ENCODE data around the gene ARHGAP9.

The ARHGAP9 gene

DNA sequence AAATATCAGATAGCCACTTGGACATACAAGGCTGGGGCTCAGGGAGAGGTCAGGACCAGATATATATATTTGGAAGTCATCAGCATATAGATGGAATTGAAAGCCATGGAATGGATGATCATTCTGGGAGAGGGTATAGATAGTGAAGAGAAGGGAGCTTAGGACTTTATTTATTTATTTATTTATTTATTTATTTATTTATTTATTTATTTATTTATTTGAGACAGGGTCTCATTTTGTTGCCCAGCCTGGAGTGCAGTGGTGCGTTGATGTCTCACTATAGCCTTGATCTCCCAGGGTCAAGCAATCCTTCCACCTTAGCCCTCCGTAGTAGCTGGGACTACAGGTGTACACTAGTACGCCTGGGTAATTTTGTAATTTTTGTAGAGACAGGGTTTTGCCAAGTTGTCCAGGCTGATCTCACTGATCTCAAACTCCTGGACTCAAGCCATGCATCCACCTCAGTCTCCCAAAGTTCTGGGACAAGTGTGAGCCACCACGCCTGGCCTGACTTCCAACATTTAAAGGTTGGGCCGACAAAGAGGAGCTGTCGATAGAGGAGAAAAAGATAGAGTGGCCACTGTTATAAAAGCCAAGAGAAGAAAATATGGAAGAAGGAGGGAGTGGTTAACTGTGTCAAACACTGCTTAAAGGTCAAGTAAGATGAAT lies 33.2 kb downstream of the ARHGAP9 start (continued):
- TF ChIP-seq ZNF558 (tag by site-specific recombination; IDR thresholded peaks at IDR 0.05) (peak; percentile 83), ZBTB21 (tag by site-specific recombination; IDR thresholded peaks at IDR 0.05) (peak; percentile 69), ZNF404 (tag by site-specific recombination; IDR thresholded peaks at IDR 0.05) (peak; percentile 94), ZNF623 (tag by site-specific recombination; IDR thresholded peaks at IDR 0.05) (peak; percentile 80), ZNF571 (tag by site-specific recombination; IDR thresholded peaks at IDR 0.05) (no peak), SP2 (tag by site-specific recombination; IDR thresholded peaks at IDR 0.05) (no peak), ZNF433 (tag by site-specific recombination; IDR thresholded peaks at IDR 0.05; ENCODE audit: low read depth) (peak; percentile 89), ZNF266 (tag by site-specific recombination; IDR thresholded peaks at IDR 0.05; ENCODE audit: low read depth) (peak; percentile 81; the same call in 1 of the 2 replicates), ZNF629 (tag by site-specific recombination; IDR thresholded peaks at IDR 0.05) (peak; percentile 40; the same call in 1 of the 2 replicates), BCL11B (tag by site-specific recombination; IDR thresholded peaks at IDR 0.05; ENCODE audit: low read depth) (0 out of 2 replicates have a peak, but pooled peaks have one; percentile 43), SCRT2 (tag by site-specific recombination; IDR thresholded peaks at IDR 0.05) (no peak), ZBTB1 (tag by site-specific recombination; IDR thresholded peaks at IDR 0.05) (0 out of 2 replicates have a peak, but pooled peaks have one; percentile 36), ZBTB20 (tag by site-specific recombination; IDR thresholded peaks at IDR 0.05) (no peak), ZFP3 (tag by site-specific recombination; IDR thresholded peaks at IDR 0.05; ENCODE audit: low read depth) (peak; percentile 34; the same call in 1 of the 2 replicates), ZNF394 (tag by site-specific recombination; IDR thresholded peaks at IDR 0.05; ENCODE audit: borderline replicate concordance) (peak; percentile 97), ZNF654 (tag by site-specific recombination; IDR thresholded peaks at IDR 0.05; ENCODE audit: low read depth) (peak; percentile 47), ZNF37A (tag by site-specific recombination; IDR thresholded peaks at IDR 0.05) (no peak), ZNF501 (tag by site-specific recombination; IDR thresholded peaks at IDR 0.05) (0 out of 2 replicates have a peak, but pooled peaks have one; percentile 49), ZNF530 (tag by site-specific recombination; IDR thresholded peaks at IDR 0.05; ENCODE audit: low read depth) (peak; percentile 75; the same call in 1 of the 2 replicates)
- TF ChIP-seq, protein P1, sequence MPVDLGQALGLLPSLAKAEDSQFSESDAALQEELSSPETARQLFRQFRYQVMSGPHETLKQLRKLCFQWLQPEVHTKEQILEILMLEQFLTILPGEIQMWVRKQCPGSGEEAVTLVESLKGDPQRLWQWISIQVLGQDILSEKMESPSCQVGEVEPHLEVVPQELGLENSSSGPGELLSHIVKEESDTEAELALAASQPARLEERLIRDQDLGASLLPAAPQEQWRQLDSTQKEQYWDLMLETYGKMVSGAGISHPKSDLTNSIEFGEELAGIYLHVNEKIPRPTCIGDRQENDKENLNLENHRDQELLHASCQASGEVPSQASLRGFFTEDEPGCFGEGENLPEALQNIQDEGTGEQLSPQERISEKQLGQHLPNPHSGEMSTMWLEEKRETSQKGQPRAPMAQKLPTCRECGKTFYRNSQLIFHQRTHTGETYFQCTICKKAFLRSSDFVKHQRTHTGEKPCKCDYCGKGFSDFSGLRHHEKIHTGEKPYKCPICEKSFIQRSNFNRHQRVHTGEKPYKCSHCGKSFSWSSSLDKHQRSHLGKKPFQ (tag by site-specific recombination; IDR thresholded peaks at IDR 0.05): 0 out of 2 replicates have a peak, but pooled peaks have one; percentile 25
- TF ChIP-seq, protein P2, sequence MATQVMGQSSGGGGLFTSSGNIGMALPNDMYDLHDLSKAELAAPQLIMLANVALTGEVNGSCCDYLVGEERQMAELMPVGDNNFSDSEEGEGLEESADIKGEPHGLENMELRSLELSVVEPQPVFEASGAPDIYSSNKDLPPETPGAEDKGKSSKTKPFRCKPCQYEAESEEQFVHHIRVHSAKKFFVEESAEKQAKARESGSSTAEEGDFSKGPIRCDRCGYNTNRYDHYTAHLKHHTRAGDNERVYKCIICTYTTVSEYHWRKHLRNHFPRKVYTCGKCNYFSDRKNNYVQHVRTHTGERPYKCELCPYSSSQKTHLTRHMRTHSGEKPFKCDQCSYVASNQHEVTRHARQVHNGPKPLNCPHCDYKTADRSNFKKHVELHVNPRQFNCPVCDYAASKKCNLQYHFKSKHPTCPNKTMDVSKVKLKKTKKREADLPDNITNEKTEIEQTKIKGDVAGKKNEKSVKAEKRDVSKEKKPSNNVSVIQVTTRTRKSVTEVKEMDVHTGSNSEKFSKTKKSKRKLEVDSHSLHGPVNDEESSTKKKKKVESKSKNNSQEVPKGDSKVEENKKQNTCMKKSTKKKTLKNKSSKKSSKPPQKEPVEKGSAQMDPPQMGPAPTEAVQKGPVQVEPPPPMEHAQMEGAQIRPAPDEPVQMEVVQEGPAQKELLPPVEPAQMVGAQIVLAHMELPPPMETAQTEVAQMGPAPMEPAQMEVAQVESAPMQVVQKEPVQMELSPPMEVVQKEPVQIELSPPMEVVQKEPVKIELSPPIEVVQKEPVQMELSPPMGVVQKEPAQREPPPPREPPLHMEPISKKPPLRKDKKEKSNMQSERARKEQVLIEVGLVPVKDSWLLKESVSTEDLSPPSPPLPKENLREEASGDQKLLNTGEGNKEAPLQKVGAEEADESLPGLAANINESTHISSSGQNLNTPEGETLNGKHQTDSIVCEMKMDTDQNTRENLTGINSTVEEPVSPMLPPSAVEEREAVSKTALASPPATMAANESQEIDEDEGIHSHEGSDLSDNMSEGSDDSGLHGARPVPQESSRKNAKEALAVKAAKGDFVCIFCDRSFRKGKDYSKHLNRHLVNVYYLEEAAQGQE (tag by site-specific recombination; IDR thresholded peaks at IDR 0.05): peak; percentile 84
- TF ChIP-seq, protein P3, sequence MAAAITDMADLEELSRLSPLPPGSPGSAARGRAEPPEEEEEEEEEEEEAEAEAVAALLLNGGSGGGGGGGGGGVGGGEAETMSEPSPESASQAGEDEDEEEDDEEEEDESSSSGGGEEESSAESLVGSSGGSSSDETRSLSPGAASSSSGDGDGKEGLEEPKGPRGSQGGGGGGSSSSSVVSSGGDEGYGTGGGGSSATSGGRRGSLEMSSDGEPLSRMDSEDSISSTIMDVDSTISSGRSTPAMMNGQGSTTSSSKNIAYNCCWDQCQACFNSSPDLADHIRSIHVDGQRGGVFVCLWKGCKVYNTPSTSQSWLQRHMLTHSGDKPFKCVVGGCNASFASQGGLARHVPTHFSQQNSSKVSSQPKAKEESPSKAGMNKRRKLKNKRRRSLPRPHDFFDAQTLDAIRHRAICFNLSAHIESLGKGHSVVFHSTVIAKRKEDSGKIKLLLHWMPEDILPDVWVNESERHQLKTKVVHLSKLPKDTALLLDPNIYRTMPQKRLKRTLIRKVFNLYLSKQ (tag by site-specific recombination; IDR thresholded peaks at IDR 0.05; ENCODE audit: borderline replicate concordance): peak; percentile 76; the same call in 1 of the 2 replicates

All from HEK293 (cell line).